ENCODE measurements around the gene KRT84.

Gene KRT84

GRCh38 chr12:52382854-52383253 is 2.6 kb downstream of the KRT84 start:
- no peak for DNase-seq

- no peak for DNase-seq
These were observed 4.2 kb downstream of the KRT84 start for GRCh38 chr12:52381206-52381605.

- no peak for DNase-seq
These were observed 5.2 kb downstream of the KRT84 start for GRCh38 chr12:52380271-52380694.

- DNase-seq: no peak
These were observed 5.9 kb downstream of the KRT84 start for GRCh38 chr12:52379536-52379935.

GRCh38 chr12:52378091-52378490 is 7.4 kb downstream of the KRT84 start:
- no peak for DNase-seq

GRCh38 chr12:52377266-52377665 is 8.2 kb downstream of the KRT84 start:
- no peak for DNase-seq

- peak; percentile 27 for DNase-seq
These were observed 13.0 kb downstream of the KRT84 start for GRCh38 chr12:52372216-52373154.

GRCh38 chr12:52371716-52372115 is 13.7 kb downstream of the KRT84 start:
- no peak for DNase-seq

- DNase-seq: no peak
These were observed 14.4 kb downstream of the KRT84 start for GRCh38 chr12:52370926-52371608.

GRCh38 chr12:52369809-52370208 is 15.6 kb downstream of the KRT84 start:
- DNase-seq: no peak

- DNase-seq: no peak
These were observed 16.2 kb downstream of the KRT84 start for GRCh38 chr12:52369211-52369610.

- no peak for DNase-seq
These were observed 16.9 kb downstream of the KRT84 start for GRCh38 chr12:52368508-52368907.

- DNase-seq: no peak
These were observed 17.6 kb downstream of the KRT84 start for GRCh38 chr12:52367876-52368275.

GRCh38 chr12:52366738-52367485 is 18.5 kb downstream of the KRT84 start, which contains the start of gene KRT85:
Gene KRT85, minus strand, starts transcription at chr12:52367481. Its CDS starts 76 bp downstream, at chr12:52367405.
- DNase-seq: no peak

- no peak for DNase-seq
These were observed 20.5 kb downstream of the KRT84 start for GRCh38 chr12:52364901-52365489.

- DNase-seq: no peak
These were observed 21.4 kb downstream of the KRT84 start for GRCh38 chr12:52364061-52364460.

GRCh38 chr12:52363111-52363679 is 22.3 kb downstream of the KRT84 start:
- DNase-seq: no peak

- no peak for DNase-seq
These were observed 23.2 kb downstream of the KRT84 start for GRCh38 chr12:52362118-52362726.

GRCh38 chr12:52361553-52361952 is 23.9 kb downstream of the KRT84 start:
- DNase-seq: no peak

- DNase-seq: no peak
These were observed 24.7 kb downstream of the KRT84 start for GRCh38 chr12:52360663-52361271.

- no peak for DNase-seq
These were observed 25.3 kb downstream of the KRT84 start for GRCh38 chr12:52360106-52360662.

All from NCI-H1048 (cell line).